Suprapubic skin (tissue), 3 donors: ENCODE measurements around the gene PTTG1IP2.

Experiments
- POLR2A ChIP-seq, 2 donors: fragments of 450-650 bp; IDR thresholded peaks; one replicate each; pipeline ENCODE4 v1.6.1; 2017; ENCODE audit warnings: antibody characterized with exemption in 2 of 2, mild to moderate bottlenecking in 2 of 2, moderate library complexity in 2 of 2
- TF ChIP-seq, protein P1 (sequence below), 2 donors: fragments of 200-600 bp in 1 of 2; fragments of 450-650 bp in 1 of 2; sonication (generic) in 1 of 2; IDR thresholded peaks; one replicate each; pipeline ENCODE4 v1.5.1; 2016 to 2019; ENCODE audit warnings: antibody characterized with exemption in 2 of 2, mild to moderate bottlenecking in 1 of 2, moderate library complexity in 1 of 2

DNA sequence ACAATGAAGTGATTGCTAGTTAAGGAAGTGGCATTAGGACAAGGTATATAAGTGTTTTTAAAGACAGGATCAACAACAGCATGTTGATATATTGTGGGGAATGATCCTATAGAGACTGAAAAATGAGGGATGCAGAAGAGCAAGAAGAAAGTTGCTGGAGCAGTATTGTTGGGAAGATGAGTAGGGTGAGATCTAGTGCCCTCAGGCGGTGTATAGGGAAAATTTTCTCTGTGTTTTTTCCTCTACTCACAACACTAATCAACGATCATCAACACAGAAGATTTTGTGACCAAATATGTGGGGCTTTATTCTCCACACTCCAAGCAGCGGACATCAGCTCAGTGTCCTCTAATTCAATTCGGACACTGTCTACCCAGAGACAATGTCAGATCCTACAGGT, 9.6 kb upstream of the PTTG1IP2 start:
- TF ChIP-seq, protein P1, sequence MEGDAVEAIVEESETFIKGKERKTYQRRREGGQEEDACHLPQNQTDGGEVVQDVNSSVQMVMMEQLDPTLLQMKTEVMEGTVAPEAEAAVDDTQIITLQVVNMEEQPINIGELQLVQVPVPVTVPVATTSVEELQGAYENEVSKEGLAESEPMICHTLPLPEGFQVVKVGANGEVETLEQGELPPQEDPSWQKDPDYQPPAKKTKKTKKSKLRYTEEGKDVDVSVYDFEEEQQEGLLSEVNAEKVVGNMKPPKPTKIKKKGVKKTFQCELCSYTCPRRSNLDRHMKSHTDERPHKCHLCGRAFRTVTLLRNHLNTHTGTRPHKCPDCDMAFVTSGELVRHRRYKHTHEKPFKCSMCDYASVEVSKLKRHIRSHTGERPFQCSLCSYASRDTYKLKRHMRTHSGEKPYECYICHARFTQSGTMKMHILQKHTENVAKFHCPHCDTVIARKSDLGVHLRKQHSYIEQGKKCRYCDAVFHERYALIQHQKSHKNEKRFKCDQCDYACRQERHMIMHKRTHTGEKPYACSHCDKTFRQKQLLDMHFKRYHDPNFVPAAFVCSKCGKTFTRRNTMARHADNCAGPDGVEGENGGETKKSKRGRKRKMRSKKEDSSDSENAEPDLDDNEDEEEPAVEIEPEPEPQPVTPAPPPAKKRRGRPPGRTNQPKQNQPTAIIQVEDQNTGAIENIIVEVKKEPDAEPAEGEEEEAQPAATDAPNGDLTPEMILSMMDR (IDR thresholded peaks at IDR 0.05): no peak
- no peak for TF ChIP-seq POLR2A (IDR thresholded peaks at IDR 0.05)
